ENCODE results near the gene C1QTNF9B. TPM values are rescaled to one million over a fixed set of nuclear protein-coding genes. Genes with fewer than 3 reads are reported as not detected.

C1QTNF9B gene
- total RNA-seq, 1 donor from 2014 or later: not detected

DNA sequence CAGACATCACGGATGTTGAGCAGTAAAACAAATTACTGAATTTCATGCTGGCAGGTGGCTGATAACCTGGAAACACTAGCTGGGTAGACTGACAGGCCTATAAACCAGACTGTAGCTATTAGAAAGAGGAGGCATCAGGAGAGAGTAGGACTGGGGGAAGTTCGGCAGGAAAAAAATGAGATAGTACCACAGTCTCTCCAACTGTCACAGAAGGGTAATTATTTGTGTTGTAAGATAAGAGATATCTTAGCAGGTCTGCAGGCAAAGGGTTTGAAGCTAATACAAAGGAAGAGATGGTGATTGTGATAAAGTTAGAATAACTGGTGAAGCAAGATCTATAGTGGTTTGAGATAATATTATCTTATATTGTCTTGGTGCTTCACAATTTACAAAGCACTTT, 49.8 kb downstream of the C1QTNF9B start:
- DNase-seq (ENCODE audit: low spot score): no peak
- peaks cover under 1% of the 10 kb centered on the region for H3K36me3 Mint-ChIP-seq (ENCODE audit: low read depth, unreplicated experiment)
- no peaks in the 10 kb centered on the region for H3K9me3 Mint-ChIP-seq (ENCODE audit: unreplicated experiment)
- H3K27me3 Mint-ChIP-seq (ENCODE audit: unreplicated experiment): peaks cover 2% of the 10 kb centered on the region
- no peak overlapping the region for H3K4me3 Mint-ChIP-seq (ENCODE audit: unreplicated experiment)
- no peak overlapping the region for H3K27ac Mint-ChIP-seq (ENCODE audit: unreplicated experiment)
- TF ChIP-seq, protein P1, sequence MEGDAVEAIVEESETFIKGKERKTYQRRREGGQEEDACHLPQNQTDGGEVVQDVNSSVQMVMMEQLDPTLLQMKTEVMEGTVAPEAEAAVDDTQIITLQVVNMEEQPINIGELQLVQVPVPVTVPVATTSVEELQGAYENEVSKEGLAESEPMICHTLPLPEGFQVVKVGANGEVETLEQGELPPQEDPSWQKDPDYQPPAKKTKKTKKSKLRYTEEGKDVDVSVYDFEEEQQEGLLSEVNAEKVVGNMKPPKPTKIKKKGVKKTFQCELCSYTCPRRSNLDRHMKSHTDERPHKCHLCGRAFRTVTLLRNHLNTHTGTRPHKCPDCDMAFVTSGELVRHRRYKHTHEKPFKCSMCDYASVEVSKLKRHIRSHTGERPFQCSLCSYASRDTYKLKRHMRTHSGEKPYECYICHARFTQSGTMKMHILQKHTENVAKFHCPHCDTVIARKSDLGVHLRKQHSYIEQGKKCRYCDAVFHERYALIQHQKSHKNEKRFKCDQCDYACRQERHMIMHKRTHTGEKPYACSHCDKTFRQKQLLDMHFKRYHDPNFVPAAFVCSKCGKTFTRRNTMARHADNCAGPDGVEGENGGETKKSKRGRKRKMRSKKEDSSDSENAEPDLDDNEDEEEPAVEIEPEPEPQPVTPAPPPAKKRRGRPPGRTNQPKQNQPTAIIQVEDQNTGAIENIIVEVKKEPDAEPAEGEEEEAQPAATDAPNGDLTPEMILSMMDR (IDR thresholded peaks at IDR 0.05; ENCODE audit: unreplicated experiment): no peak
- peaks cover 16% of the 10 kb centered on the region for H3K4me1 Mint-ChIP-seq (ENCODE audit: unreplicated experiment)

DNA sequence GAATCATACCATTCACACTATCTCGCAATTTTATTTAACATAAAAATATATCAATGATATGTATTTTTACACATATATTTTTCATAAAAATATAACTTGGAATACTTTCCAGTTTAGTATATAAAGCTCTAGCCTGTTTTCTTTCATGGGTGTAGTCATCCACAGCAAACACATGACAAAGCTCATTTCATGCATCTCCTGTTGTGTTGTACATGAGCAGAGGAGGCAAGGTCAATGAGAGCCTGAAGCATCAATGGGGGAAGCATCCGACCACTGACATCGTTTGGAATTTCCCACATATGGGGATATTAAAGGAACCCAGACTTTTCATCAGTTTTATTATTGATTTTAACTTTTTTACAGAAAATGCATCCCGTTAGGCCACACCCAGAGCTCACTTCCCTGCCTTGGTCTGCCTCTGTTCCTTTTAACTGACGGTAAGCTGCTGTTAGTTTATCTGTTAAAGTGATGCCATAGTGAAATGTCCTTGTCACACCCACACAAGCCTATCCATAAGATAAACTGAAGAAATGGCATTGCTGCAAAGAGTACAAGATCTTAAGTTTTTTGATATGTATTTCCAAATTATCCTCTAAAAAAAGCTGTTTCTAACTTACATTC, 52.1 kb downstream of the C1QTNF9B start:
- Mint-ChIP-seq H3K4me1 (ENCODE audit: unreplicated experiment) (peaks cover 19% of the 10 kb centered on the region), H3K36me3 (ENCODE audit: low read depth, unreplicated experiment) (peaks cover 3% of the 10 kb centered on the region), H3K27ac (ENCODE audit: unreplicated experiment) (no peak overlapping the region), H3K9me3 (ENCODE audit: unreplicated experiment) (no peaks in the 10 kb centered on the region), H3K4me3 (ENCODE audit: unreplicated experiment) (no peak overlapping the region), H3K27me3 (ENCODE audit: unreplicated experiment) (peaks cover 2% of the 10 kb centered on the region)
- TF ChIP-seq, protein P1 (IDR thresholded peaks at IDR 0.05; ENCODE audit: unreplicated experiment): no peak
- no peak for DNase-seq (ENCODE audit: low spot score)

DNA sequence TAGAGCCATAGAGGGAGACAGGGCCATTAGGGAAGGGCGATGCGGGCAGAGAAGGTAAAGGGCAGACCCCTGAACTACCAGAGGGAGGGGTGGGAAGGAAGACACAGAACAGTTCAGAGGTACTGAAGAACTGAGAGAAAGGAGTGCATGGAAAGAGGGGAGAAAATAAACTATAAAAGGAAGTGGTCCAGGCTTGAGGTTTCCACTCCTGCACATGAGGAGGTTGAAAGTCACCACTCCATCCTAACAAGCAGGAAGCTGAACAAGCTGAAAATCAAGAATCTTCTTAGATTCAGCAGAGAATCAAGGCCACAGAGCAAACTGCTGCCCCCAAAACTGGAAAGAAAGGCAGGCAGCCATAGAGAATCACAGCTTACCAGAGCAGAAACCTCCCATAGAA, 53.2 kb downstream of the C1QTNF9B start:
- H3K4me3 Mint-ChIP-seq (ENCODE audit: unreplicated experiment): no peak overlapping the region

DNA sequence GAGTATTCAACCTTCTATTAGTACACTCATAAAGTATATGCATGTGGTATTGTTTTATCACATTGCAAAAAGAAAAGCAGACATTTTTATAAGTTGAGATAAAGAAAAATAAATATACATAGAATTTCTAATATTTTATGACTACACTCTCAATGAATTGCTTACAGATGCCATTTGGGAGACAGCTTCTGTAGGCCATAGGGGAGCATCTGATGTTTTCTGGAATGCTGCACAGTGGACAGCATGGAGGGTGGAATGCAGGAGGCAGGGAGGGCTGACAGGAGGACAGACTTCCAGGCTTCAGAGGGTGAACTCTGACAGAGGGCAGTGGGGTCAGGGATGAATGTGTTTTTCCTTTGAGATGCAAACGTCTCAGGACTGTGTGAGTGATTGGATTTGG, 53.9 kb downstream of the C1QTNF9B start:
- TF ChIP-seq, protein P1 (IDR thresholded peaks at IDR 0.05; ENCODE audit: unreplicated experiment): no peak
- Mint-ChIP-seq H3K9me3 (ENCODE audit: unreplicated experiment) (no peaks in the 10 kb centered on the region), H3K4me1 (ENCODE audit: unreplicated experiment) (peaks cover 22% of the 10 kb centered on the region), H3K27ac (ENCODE audit: unreplicated experiment) (no peak overlapping the region), H3K36me3 (ENCODE audit: low read depth, unreplicated experiment) (peaks cover 3% of the 10 kb centered on the region), H3K4me3 (ENCODE audit: unreplicated experiment) (no peak overlapping the region), H3K27me3 (ENCODE audit: unreplicated experiment) (peaks cover 2% of the 10 kb centered on the region)
- DNase-seq (ENCODE audit: low spot score): no peak

More for the DNA sequence above, 53.2 kb downstream of the C1QTNF9B start:
- no peak for DNase-seq (ENCODE audit: low spot score)
- H3K27ac Mint-ChIP-seq (ENCODE audit: unreplicated experiment): no peak overlapping the region
- TF ChIP-seq, protein P1 (IDR thresholded peaks at IDR 0.05; ENCODE audit: unreplicated experiment): no peak
- H3K4me1 Mint-ChIP-seq (ENCODE audit: unreplicated experiment): peaks cover 27% of the 10 kb centered on the region
- H3K27me3 Mint-ChIP-seq (ENCODE audit: unreplicated experiment): peaks cover 2% of the 10 kb centered on the region
- no peaks in the 10 kb centered on the region for H3K9me3 Mint-ChIP-seq (ENCODE audit: unreplicated experiment)
- H3K36me3 Mint-ChIP-seq (ENCODE audit: low read depth, unreplicated experiment): peaks cover 3% of the 10 kb centered on the region

DNA sequence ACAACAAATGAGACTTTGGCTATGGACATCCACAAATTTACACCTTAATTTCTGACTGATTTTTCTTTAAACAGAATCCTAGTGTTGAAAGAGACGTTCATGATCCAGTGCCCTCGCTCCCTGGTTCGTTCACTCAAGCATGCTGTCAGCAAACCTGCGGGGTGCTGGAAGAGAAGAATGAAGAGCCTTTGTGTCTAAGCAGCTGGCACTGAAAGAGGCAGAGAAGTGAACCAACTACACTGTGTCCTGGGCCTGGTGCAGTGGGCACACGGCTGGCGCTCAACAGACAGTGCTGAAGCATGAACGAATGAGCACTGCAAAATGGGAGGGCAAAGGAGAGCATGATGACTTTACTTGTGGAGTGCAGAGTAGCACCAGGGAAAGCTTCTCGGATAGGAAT, 54.9 kb downstream of the C1QTNF9B start:
- DNase-seq (ENCODE audit: low spot score): no peak
- peaks cover 3% of the 10 kb centered on the region for H3K36me3 Mint-ChIP-seq (ENCODE audit: low read depth, unreplicated experiment)
- no peak overlapping the region for H3K4me3 Mint-ChIP-seq (ENCODE audit: unreplicated experiment)
- H3K4me1 Mint-ChIP-seq (ENCODE audit: unreplicated experiment): peaks cover 15% of the 10 kb centered on the region
- peaks cover 2% of the 10 kb centered on the region for H3K27me3 Mint-ChIP-seq (ENCODE audit: unreplicated experiment)
- H3K9me3 Mint-ChIP-seq (ENCODE audit: unreplicated experiment): no peaks in the 10 kb centered on the region
- TF ChIP-seq, protein P1 (IDR thresholded peaks at IDR 0.05; ENCODE audit: unreplicated experiment): no peak
- H3K27ac Mint-ChIP-seq (ENCODE audit: unreplicated experiment): no peak overlapping the region

Other genes with a start within 250 kb of the C1QTNF9B start
- gene MIPEP, start 8.1 kb downstream of the C1QTNF9B start, total RNA-seq (ENCODE audit: unreplicated experiment): 8.8 TPM

Data from endothelial cell (in vitro differentiated cells).